GM19193 (cell line): ENCODE data around the gene NANOS3.

ENCODE experiments used
- POLR2A ChIP-seq: IDR thresholded peaks from 4 replicates; pipeline ENCODE4 v1.6.1; 2011; ENCODE audit not compliant: insufficient read depth, insufficient read length; ENCODE audit errors: extremely low read depth

Gene NANOS3

DNA sequence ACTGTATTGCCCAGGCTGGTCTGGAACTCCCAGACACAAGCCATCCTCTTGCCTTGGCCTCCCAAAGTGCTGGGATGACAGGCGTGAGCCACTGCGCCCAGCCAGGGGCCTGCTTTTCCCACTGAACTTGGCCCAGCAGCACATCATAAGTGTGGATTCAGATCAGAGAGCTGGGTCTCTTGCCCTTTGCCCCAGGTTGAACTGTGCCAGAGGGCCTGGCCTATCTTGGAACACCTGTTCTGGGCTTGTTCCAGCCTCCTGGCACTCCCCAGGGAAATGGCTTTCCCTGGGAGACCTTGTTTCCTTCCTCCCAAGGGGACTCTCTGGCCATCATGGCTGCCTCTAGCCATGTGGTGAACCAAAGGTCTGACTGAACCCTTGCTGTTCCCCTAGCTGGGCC is 32.5 kb downstream of the NANOS3 start:
- TF ChIP-seq POLR2A = no peak

DNA sequence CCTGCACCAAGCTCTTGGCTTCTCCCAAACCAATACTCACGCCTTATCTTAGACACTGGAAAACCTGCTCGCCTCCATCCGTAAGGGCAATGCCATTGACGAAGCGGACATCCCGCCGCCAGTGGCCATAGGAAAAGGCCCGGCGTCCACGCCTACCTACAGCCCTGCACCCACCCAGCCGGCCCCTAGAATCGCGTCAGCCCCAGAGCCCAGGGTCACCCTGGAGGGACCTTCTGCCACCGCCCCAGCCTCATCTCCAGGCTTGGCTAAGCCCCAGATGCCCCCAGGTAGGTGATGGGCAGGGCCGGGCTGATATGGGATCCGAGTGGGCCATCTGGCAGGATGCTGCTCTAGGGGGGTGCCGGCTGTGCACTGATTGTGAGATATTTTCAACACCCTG is 36.4 kb downstream of the NANOS3 start:
- TF ChIP-seq POLR2A = no peak

DNA sequence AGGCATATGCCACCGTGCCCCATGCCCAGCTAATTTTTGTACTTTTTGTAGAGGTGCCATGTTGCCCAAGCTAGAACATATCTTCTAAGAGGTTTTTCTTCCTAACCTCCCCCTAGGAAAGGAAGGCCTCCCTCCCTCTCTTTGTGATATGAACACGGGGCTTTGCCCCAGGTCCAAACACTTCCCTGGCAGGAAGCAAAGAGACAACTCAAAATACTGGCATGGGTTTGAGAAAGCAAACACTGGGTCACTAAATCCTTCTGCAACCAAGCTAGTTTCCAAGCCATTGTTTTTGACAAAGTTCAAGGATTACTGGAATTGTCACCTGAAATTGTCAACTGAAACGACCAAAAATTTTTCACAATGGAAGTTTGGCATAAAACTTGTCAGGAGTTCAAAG is 37.8 kb downstream of the NANOS3 start:
- TF ChIP-seq POLR2A = no peak

DNA sequence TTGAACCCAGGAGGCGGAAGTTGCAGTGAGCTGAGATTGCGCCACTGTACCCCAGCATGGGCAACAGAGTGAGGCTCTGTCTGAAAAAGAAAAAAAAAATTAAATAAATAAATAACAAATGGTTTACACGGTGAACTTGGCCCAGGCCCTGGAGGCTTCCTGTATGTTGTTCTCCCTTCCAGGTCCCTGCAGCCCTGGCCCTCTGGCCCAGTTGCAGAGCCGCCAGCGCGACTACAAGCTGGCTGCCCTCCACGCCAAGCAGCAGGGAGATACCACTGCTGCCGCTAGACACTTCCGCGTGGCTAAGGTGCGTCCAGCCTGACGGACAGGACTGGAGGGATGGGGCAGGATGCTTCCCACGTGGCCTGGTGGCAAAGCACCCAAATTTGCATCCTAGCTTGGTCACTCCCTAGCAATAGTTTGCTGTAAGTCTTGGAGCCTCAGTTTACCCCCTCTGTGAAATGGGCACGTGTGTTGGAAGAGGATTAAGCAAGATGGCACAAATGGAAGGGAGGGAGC is 41.0 kb downstream of the NANOS3 start:
- no peak for TF ChIP-seq POLR2A

DNA sequence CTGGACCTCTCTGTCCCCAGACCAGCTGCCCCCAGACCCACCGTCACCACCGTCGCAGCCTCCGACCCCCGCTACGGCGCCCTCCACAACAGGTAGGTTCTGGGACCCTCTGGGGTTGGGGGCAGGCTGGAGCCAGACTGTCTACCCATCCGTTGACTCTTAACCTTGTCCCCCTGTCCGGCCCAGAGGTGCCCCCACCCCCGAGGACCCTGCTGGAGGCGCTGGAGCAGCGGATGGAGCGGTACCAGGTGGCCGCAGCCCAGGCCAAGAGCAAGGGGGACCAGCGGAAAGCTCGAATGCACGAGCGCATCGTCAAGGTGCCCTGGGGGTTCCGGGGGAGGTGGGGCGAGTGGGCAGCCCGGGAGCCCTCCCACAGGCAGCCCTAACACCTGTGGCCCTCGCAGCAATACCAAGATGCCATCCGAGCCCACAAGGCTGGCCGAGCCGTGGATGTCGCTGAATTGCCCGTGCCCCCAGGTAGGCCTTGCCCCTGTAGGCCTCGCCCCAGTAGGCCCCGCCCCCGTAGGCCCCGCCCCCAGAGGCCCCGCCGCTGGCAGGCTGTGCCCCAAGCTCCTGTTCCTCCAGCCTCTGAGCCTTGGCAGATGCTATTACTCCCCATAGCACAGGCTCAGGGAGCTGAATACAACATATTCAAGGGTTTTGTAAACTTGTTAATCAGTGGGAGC is 41.9 kb downstream of the NANOS3 start:
- no peak for TF ChIP-seq POLR2A

DNA sequence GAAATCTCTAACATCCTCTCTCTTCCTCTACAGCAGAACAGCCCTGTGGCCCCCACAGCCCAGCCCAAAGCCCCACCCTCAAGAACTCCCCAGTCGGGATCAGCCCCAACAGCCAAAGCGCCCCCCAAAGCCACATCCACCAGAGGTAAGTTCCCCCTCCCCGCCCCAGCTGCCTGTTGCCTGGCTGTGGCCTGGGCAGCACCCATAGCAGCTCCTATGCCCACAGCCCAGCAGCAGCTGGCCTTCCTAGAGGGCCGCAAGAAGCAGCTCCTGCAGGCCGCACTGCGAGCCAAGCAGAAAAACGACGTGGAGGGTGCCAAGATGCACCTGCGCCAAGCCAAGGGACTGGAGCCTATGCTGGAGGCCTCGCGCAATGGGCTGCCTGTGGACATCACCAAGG is 43.6 kb downstream of the NANOS3 start:
- TF ChIP-seq POLR2A = no peak

DNA sequence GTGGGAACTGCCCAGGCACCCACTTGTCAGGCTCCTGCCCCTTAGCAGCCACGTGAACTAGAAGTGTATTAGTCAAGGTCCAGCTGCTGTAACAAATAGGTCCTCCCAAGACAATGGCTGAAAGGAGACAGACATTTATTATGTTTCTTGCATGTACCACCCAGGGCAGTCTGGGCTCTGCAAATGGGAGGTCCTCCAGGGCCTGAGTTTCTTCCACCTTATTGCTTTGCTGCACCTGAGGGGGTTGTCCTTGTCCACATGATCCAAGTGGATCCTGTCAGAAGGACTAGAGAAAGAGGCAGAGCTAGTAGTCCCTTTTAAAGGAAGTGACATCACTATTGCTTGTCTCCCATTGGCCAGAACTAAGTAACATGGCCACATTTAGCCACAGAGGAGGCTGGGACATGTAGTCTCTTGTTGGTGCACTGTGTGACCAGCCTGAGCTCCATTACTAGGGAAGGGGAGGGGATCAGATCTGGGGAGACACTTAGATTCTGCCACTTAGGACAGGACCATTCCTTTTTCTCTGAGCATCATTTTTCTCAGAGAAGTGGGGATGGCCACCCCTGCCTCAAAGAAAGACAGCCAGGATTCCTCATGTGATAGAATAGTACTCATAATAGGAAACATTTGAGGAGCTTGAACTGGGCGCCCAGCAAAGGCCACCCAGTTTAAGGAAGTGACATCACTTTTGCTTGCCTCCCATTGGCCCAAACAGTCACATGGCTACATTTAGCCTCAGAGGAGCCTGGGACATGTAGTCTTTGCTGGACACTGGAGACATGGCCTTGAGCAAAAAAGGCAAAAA is 44.2 kb downstream of the NANOS3 start:
- TF ChIP-seq POLR2A = no peak

DNA sequence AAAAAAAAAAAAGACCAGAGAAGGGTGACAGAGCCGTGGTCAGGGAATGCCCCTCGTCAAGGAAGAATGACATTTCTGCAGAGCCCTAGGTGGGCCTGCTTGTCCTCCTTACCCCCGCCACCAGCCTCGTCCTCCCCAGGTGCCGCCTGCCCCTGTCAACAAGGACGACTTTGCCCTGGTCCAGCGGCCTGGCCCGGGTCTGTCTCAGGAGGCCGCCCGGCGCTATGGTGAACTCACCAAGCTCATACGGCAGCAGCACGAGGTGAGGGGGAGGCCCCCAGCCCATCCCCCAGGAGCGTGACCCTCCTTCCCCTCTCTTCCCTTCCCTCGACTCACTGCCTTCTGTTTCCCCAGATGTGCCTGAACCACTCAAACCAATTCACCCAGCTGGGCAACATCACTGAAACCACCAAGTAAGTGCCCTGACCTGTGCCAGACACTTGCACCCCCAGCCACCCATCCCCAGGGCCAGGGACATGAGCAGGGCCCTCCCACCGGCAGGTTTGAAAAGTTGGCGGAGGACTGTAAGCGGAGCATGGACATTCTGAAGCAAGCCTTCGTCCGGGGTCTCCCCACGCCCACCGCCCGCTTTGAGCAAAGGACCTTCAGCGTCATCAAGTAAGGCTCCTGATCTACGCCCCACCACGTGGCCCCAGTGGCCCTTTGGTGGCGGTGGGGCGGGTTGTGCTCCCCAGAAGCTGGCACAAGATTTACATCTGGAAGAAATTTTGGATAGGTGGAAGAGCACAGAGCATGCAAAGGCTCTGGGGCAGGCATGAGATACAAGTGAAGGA is 46.5 kb downstream of the NANOS3 start:
- TF ChIP-seq POLR2A = no peak

DNA sequence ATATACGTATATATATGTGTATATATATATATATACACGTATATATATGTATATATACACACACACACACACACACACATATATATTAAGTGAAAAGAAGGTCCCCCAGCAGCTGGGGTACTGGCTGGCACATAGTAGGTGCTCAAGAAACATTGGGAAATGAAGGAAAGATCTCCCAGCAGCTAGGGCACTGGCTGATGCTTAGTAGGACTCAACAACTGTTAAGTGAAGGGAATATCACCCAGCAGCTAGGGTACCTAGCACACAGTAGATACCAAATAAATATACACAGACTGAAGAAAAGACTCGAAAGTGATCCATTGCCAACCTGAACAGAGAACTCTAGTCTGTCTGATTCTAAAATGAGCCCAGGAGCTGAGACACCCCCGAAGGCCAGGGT is 49.1 kb downstream of the NANOS3 start:
- no peak for TF ChIP-seq POLR2A

DNA sequence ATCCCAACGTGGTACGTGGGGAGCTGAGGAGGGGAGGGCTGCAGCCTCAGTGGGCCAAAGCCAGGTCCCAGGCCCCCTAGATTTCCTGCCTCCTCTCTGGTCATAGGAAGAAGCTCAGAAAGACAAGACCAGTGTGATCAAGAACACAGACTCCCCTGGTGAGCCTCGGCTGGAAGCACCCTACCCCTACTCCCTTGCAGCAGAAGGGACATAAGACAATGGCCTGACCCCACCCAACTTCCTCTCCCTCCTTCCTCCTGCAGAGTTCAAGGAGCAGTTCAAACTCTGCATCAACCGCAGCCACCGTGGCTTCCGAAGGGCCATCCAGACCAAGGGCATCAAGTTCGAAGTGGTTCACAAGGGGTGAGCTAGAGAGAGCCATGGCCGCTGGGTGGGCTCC is 49.8 kb downstream of the NANOS3 start:
- TF ChIP-seq POLR2A = no peak

DNA sequence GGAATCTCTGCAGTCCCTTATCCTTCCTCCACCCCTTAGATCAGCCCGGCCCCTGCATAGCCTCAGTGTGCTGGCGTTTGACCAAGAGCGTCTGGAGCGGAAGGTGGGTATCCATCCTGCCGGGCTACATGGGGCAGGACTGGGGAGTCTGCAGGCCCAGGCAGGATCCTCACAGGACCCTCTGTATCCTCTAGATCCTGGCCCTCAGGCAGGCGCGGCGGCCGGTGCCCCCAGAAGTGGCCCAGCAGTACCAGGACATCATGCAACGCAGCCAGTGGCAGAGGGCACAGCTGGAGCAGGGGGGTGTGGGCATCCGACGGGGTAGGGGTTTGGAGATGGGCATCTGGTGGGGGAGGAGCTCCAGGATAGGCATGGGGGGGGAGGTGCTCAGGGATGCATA is 52.4 kb downstream of the NANOS3 start:
- no peak for TF ChIP-seq POLR2A

DNA sequence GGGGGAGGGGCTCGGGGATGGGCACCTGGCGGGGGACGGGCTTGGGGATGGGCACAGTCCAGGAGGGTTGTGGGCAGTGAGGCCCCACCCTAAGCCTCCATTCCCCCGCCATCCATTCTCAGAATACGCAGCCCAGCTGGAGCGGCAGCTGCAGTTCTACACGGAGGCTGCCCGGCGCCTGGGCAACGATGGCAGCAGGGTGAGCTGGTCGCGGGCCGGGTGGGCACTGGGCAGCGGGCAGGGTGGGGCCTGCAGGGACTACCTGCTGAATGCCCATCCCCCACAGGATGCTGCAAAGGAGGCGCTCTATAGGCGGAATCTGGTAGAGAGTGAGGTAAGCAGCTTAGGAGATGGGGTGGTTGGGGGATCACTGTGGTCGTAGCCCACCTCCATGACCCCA is 53.0 kb downstream of the NANOS3 start:
- TF ChIP-seq POLR2A = no peak
